Ovary (tissue), 3 donors: ENCODE results near the gene SMIM8.

Source experiments
- EP300 ChIP-seq: sonication (generic); formaldehyde crosslinking; IDR thresholded peaks from one replicate; pipeline ENCODE4 v1.6.1; 2017; ENCODE audit warnings: antibody characterized with exemption
- POLR2A ChIP-seq: fragments of 450-650 bp; IDR thresholded peaks from one replicate; pipeline ENCODE4 v1.6.1; 2017; ENCODE audit warnings: antibody characterized with exemption, mild to moderate bottlenecking, moderate library complexity
- TF ChIP-seq, protein P1 (sequence below), 3 donors: fragments of 450-650 bp in 2 of 3; fragments of 200-600 bp in 1 of 3; IDR thresholded peaks; one replicate each; pipeline versions ENCODE4 v1.5.1 to v1.8.0; 2016 to 2022; ENCODE audit warnings: antibody characterized with exemption in 3 of 3, mild to moderate bottlenecking in 1 of 3
- donor health status: DM: no; HTN: no; CAD: no.

DNA sequence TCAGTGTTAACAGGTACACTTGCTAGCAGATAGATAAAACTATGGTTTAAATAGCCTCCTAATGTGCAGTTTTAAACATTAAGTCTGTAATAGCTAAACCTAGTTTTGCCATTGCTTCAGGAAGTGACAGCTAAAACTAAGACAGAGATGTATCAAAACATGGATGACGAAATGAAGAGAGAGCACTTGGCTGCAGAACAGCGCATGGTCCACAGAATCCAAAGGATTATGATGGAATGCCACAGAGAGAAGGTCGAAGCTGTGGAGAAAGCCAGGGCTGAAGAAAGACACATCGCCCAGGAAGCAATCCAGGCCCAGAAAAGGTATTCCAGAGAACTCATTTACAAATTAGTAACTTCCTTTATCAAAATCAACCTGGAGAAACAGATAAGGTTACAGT lies 33.8 kb downstream of the SMIM8 start:
- TF ChIP-seq, protein P1, sequence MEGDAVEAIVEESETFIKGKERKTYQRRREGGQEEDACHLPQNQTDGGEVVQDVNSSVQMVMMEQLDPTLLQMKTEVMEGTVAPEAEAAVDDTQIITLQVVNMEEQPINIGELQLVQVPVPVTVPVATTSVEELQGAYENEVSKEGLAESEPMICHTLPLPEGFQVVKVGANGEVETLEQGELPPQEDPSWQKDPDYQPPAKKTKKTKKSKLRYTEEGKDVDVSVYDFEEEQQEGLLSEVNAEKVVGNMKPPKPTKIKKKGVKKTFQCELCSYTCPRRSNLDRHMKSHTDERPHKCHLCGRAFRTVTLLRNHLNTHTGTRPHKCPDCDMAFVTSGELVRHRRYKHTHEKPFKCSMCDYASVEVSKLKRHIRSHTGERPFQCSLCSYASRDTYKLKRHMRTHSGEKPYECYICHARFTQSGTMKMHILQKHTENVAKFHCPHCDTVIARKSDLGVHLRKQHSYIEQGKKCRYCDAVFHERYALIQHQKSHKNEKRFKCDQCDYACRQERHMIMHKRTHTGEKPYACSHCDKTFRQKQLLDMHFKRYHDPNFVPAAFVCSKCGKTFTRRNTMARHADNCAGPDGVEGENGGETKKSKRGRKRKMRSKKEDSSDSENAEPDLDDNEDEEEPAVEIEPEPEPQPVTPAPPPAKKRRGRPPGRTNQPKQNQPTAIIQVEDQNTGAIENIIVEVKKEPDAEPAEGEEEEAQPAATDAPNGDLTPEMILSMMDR (IDR thresholded peaks at IDR 0.05), result no peak
- TF ChIP-seq POLR2A, result no peak
- TF ChIP-seq EP300, result no peak
